ENCODE data around the gene MTCH1.
"Not testable (repeated sequence)": the region's sequence is repeated elsewhere in the genome, so short reads cannot be mapped to it uniquely, and the experiment has no call there.

The MTCH1 gene

DNA sequence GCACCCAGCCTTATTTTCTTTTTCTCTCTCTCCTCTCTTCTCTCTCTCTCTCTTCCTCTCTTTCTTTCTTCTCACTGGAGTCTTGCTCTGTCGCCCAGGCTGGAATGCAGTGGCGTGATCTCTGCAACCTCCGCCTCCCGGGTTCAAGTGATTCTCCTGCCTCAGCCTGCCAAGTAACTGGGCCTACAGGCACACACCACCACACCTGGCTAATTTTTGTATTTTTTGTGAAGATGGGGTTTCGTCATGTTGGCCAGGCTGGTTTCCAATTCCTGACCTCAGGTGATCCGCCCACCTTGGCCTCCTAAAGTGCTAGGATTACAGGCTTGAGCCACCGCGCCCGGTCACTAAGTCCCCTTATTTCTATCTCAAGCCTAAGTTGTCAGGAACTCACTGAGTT is 36.9 kb downstream of the MTCH1 start:
- not testable (repeated sequence) for H3K27ac Mint-ChIP-seq; H3K36me3 Mint-ChIP-seq (ENCODE audit: low read depth); H3K4me3 Mint-ChIP-seq; H3K9me3 Mint-ChIP-seq; DNase-seq (ENCODE audit: low spot score)
- Mint-ChIP-seq H3K27me3 (ENCODE audit: low read depth) (peaks cover 14% of the 10 kb centered on the region), H3K4me1 (ENCODE audit: low read depth) (peaks cover 35% of the 10 kb centered on the region)

DNA sequence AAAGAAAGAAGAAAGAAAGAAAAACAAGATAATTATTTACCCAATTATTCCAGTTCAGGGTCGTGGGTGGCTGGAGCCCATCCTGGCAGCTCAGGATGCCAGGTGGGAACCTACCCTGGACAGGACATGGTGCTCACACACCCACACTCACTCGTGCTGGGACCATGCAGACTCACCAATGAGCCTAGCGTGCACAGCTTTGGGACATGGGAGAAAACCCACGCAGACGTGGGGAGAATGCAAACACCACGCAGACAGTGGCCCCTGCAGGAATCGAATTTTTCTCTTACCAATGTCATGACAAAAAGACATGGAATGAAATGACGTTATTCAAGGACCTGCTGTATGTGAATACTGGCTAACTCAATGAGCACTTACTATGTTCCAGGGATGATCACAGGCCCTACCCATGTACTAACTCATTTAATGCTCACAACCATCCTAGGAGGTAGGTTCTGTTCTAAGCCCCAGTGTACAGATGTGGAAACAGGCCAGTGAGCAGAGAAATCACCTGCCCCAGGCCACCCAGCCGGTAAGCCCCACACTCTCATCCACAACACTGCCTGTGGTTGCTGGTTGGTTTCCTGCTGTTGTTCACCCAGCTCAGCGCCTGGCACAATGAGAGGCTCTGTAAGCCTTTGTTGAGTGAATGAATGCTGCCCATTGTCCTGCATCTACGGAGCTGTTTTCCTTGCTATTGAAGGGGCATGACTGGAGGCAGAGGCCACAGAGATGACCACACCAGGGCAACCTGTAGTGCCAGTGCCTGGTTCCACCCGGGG is 38.2 kb downstream of the MTCH1 start:
- peaks cover 29% of the 10 kb centered on the region for H3K4me1 Mint-ChIP-seq (ENCODE audit: low read depth)
- H3K4me3 Mint-ChIP-seq: peak overlapping the region; percentile 43
- H3K27ac Mint-ChIP-seq: no peak overlapping the region
- no peaks in the 10 kb centered on the region for H3K9me3 Mint-ChIP-seq
- no peaks in the 10 kb centered on the region for H3K36me3 Mint-ChIP-seq (ENCODE audit: low read depth)
- peaks cover 14% of the 10 kb centered on the region for H3K27me3 Mint-ChIP-seq (ENCODE audit: low read depth)
- DNase-seq (ENCODE audit: low spot score): no peak

DNA sequence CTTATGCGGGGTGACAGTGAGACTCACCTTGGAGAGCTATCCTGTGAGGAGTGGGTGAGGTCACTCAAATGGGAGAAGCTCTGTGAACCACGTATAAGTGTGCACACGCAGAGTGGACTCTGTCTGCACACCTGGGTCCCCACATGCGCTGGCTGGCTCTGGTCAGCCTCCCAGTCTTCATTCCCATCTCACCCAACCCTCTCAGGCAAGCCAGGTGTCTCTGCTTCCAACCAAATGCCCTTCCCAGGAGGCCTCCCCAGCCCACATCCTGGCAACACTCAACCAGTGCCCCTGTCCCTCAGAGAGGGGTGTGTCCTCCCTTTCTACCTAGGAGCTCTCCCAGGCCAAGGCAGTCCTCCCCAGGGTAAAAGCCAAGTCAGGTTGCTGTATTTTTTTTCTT is 39.5 kb downstream of the MTCH1 start:
- no peak overlapping the region for H3K27ac Mint-ChIP-seq

DNA sequence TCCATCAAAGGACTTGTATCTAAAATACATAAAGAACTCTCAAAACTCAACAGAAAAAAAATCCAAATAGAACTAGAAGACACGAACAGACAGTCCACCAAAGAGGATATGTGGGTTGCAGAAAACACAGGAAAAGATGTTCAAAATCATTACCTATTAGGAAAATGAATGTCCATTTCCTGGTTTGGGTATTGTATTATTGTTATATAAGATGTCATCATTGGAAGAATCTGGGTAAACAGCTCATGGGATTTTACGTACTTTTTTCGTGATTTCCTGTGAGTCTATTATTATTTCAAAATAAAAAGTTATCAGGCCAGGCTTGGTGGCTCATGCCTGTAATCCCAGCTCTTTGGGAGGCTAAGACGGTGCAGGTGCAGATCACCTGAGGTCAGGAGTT is 40.7 kb downstream of the MTCH1 start:
- Mint-ChIP-seq H3K27me3 (ENCODE audit: low read depth) (peaks cover 18% of the 10 kb centered on the region), H3K36me3 (ENCODE audit: low read depth) (no peaks in the 10 kb centered on the region), H3K9me3 (no peaks in the 10 kb centered on the region), H3K4me3 (no peak overlapping the region), H3K4me1 (ENCODE audit: low read depth) (peaks cover 31% of the 10 kb centered on the region), H3K27ac (no peak overlapping the region)
- DNase-seq (ENCODE audit: low spot score): no peak

More for the DNA sequence above, 39.5 kb downstream of the MTCH1 start:
- no peak overlapping the region for H3K4me3 Mint-ChIP-seq
- H3K9me3 Mint-ChIP-seq: no peaks in the 10 kb centered on the region
- peaks cover 16% of the 10 kb centered on the region for H3K27me3 Mint-ChIP-seq (ENCODE audit: low read depth)
- DNase-seq (ENCODE audit: low spot score): no peak
- H3K4me1 Mint-ChIP-seq (ENCODE audit: low read depth): peaks cover 29% of the 10 kb centered on the region
- H3K36me3 Mint-ChIP-seq (ENCODE audit: low read depth): no peaks in the 10 kb centered on the region

DNA sequence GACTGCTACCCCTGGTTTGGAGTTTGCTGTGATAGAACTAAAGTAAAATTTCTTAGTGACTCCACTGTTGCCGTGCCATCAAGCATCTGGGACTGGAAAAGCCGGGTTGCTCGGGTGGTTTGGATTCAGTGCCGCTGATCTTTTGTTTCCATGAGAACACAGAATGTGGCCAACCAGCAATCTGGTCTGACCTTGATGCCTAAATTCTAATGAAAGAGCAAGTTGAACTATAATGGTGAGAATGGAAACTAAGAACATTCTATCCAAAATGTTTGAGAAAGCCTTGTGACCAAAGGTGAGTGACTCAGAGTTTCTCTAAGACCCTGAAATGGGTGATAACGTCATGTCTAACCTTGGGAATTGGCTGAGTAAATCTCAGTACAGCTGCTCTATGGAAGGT is 41.3 kb downstream of the MTCH1 start:
- Mint-ChIP-seq H3K9me3 (no peaks in the 10 kb centered on the region), H3K36me3 (ENCODE audit: low read depth) (no peaks in the 10 kb centered on the region), H3K27me3 (ENCODE audit: low read depth) (peaks cover 16% of the 10 kb centered on the region), H3K4me1 (ENCODE audit: low read depth) (peaks cover 28% of the 10 kb centered on the region), H3K27ac (no peak overlapping the region), H3K4me3 (no peak overlapping the region)
- DNase-seq (ENCODE audit: low spot score): no peak

DNA sequence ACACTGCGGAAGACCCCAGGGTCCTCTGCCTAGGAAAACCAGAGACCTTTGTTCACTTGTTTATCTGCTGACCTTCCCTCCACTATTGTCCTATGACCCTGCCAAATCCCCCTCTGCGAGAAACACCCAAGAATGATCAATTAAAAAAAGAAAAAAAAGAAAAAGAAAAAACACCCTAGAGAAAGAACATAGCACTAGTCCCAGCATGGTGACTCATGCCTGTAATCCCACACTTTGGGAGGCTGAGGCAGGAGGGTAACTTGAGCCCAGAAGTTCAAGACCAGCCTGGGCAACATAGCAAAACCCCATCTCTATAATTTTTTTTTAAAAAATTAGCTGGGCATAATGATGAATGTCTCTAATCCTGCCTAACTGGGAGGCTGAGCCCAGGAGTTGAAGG is 43.7 kb downstream of the MTCH1 start:
- peaks cover 19% of the 10 kb centered on the region for H3K27me3 Mint-ChIP-seq (ENCODE audit: low read depth)
- H3K4me1 Mint-ChIP-seq (ENCODE audit: low read depth): peaks cover 12% of the 10 kb centered on the region
- not testable (repeated sequence) for DNase-seq (ENCODE audit: low spot score); H3K27ac Mint-ChIP-seq; H3K4me3 Mint-ChIP-seq; H3K9me3 Mint-ChIP-seq; H3K36me3 Mint-ChIP-seq (ENCODE audit: low read depth)

DNA sequence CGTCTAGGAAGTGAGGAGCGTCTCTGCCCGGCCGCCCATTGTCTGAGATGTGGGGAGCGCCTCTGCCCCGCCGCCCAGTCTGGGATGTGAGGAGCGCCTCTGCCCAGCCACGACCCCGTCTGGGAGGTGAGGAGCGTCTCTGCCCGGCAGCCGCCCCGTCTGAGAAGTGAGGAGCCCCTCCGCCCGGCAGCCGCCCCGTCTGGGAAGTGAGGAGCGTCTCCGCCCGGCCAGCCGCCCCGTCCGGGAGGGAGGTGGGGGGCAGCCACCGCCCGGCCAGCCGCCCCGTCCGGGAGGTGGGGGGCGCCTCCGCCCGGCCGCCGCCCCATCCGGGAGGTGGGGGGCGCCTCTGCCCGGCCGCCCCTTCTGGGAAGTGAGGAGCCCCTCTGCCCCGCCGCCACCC is 44.4 kb downstream of the MTCH1 start:
- H3K4me3 Mint-ChIP-seq; H3K9me3 Mint-ChIP-seq; H3K4me1 Mint-ChIP-seq (ENCODE audit: low read depth); H3K27ac Mint-ChIP-seq; DNase-seq (ENCODE audit: low spot score); H3K36me3 Mint-ChIP-seq (ENCODE audit: low read depth): not testable (repeated sequence)
- H3K27me3 Mint-ChIP-seq (ENCODE audit: low read depth): peaks cover 19% of the 10 kb centered on the region

DNA sequence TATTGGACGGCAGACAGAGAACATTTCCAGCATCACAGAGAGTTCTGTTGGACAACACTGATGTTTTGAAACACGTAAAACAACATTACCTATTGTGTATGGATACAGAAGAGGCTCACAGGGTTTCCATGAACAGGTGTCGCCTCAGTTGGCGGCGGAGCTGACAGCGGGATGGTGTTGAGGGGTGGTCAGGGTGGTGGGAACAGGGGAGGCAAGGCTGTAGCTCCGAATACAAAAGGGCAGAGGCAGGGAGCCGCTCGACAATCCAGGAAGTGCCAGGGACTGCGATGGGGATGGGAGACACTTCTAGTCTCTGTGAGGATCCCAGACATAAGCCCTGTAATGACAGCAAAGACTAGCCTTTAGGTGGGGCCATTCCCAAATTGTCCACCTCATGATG is 46.0 kb downstream of the MTCH1 start:
- Mint-ChIP-seq H3K27ac (no peak overlapping the region), H3K27me3 (ENCODE audit: low read depth) (peaks cover 19% of the 10 kb centered on the region), H3K36me3 (ENCODE audit: low read depth) (no peaks in the 10 kb centered on the region), H3K4me1 (ENCODE audit: low read depth) (peaks cover 10% of the 10 kb centered on the region), H3K4me3 (no peak overlapping the region), H3K9me3 (no peaks in the 10 kb centered on the region)
- no peak for DNase-seq (ENCODE audit: low spot score)

DNA sequence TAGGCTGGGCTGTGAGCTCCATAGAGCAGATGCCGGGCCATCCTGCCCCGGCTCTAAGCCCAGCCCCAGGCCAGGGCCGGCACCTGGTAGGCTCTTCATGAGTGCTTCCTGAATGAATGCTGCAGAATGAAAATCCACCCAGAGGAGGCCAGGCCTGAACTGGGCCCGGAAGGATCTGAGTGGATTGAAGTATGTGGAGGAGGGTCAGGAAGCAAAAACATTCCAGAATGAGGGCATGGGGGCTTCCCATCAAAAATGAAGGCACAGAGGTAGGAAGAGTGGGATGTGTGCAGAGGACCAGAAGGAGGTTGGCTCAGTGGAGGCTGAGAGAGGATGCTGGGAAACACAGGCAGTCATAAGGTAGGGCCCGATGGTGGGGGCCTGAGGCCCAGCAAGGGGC is 47.0 kb downstream of the MTCH1 start:
- H3K36me3 Mint-ChIP-seq (ENCODE audit: low read depth); H3K9me3 Mint-ChIP-seq: not testable (repeated sequence)
- peaks cover 11% of the 10 kb centered on the region for H3K4me1 Mint-ChIP-seq (ENCODE audit: low read depth)

DNA sequence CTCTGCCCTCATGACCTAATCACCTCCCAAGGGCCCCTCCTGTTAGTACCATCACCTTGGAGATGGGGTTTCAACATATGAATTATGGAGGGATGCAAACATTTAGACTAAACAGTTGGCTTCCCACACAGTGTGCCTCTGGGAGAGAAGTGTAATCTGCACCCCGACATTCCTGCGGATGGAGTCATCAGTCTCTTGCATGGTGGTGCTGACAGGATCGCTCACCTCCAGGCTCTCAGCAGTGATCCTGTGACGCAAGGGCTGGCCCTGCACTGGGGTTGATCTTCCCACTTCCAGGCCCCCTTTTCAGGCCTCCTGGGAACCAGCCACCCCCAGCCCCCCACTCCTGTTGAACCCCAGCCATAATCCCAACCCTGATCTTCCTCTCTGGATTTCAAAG is 47.5 kb downstream of the MTCH1 start:
- Mint-ChIP-seq H3K4me1 (ENCODE audit: low read depth) (peaks cover 13% of the 10 kb centered on the region), H3K9me3 (no peaks in the 10 kb centered on the region), H3K27ac (no peak overlapping the region), H3K4me3 (no peak overlapping the region), H3K27me3 (ENCODE audit: low read depth) (peaks cover 16% of the 10 kb centered on the region), H3K36me3 (ENCODE audit: low read depth) (no peaks in the 10 kb centered on the region)
- DNase-seq (ENCODE audit: low spot score): no peak

More for the DNA sequence above, 47.0 kb downstream of the MTCH1 start:
- H3K27ac Mint-ChIP-seq; DNase-seq (ENCODE audit: low spot score); H3K4me3 Mint-ChIP-seq: not testable (repeated sequence)
- H3K27me3 Mint-ChIP-seq (ENCODE audit: low read depth): peaks cover 16% of the 10 kb centered on the region

DNA sequence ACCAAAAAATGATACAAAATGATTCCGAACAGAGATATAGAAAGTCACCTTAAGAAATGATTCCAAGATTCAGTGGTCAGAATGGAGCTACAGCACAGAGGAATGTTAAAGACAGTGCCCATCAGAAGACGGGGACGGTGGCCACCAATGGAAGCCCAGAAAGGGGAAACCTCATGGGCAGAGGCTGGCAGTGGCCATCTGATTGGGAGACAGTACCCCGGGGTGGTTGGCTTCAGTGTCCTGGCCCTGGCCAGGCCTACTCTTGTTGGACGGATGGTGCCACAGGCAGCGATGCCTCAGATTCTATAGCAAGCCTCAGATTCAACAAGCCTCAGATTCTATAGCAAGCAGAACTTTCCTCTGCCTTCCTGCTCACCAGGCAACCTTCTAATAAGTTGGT is 48.1 kb downstream of the MTCH1 start:
- H3K27ac Mint-ChIP-seq: no peak overlapping the region
- H3K9me3 Mint-ChIP-seq: no peaks in the 10 kb centered on the region
- H3K4me3 Mint-ChIP-seq: no peak overlapping the region
- H3K36me3 Mint-ChIP-seq (ENCODE audit: low read depth): no peaks in the 10 kb centered on the region
- H3K27me3 Mint-ChIP-seq (ENCODE audit: low read depth): peaks cover 12% of the 10 kb centered on the region
- DNase-seq (ENCODE audit: low spot score): no peak
- peaks cover 10% of the 10 kb centered on the region for H3K4me1 Mint-ChIP-seq (ENCODE audit: low read depth)

DNA sequence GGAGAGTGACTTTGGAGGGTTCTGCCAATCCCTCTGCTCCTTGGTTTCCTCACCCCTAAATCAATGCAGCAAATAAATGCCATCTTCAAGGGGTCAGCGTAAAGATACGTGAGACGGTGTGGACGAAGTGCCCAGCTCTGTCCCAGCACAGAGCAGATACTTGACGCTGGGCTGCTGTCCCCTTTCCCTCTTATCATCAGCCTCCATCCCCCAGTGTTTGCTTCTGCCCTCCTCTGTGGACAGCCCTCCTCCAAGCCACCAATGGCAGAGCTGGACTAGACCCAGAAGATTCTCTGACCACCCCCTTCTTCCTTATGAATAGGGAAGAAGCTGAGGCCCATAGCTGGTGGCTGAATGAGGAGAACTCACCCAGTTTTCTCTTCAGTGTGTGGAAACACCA is 49.2 kb downstream of the MTCH1 start:
- no peak overlapping the region for H3K27ac Mint-ChIP-seq
- H3K36me3 Mint-ChIP-seq (ENCODE audit: low read depth): no peaks in the 10 kb centered on the region
- H3K27me3 Mint-ChIP-seq (ENCODE audit: low read depth): peaks cover 10% of the 10 kb centered on the region
- H3K9me3 Mint-ChIP-seq: no peaks in the 10 kb centered on the region
- peaks cover 10% of the 10 kb centered on the region for H3K4me1 Mint-ChIP-seq (ENCODE audit: low read depth)
- no peak for DNase-seq (ENCODE audit: low spot score)
- no peak overlapping the region for H3K4me3 Mint-ChIP-seq

DNA sequence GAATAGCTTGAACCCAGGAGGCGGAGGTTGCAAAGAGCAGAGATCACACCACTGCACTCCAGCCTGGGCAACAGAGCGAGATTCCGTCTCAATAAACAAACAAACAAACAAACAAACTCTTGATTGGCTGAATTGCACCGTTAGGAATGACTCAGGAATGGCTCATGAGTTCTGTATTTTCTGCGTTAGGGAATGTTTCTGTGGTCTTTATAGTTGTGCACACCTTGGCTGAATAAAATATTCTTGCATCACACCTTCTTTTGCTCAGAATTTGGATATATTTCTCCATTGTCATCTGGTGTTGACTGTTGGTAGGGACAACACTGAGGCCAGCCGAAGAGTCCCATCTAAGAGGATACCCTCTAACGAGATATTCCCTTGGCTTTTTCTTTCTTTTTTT is 51.1 kb downstream of the MTCH1 start:
- Mint-ChIP-seq H3K9me3 (no peaks in the 10 kb centered on the region), H3K4me1 (ENCODE audit: low read depth) (peaks cover 7% of the 10 kb centered on the region), H3K27ac (no peak overlapping the region), H3K27me3 (ENCODE audit: low read depth) (peaks cover 6% of the 10 kb centered on the region), H3K4me3 (no peak overlapping the region), H3K36me3 (ENCODE audit: low read depth) (no peaks in the 10 kb centered on the region)
- no peak for DNase-seq (ENCODE audit: low spot score)

DNA sequence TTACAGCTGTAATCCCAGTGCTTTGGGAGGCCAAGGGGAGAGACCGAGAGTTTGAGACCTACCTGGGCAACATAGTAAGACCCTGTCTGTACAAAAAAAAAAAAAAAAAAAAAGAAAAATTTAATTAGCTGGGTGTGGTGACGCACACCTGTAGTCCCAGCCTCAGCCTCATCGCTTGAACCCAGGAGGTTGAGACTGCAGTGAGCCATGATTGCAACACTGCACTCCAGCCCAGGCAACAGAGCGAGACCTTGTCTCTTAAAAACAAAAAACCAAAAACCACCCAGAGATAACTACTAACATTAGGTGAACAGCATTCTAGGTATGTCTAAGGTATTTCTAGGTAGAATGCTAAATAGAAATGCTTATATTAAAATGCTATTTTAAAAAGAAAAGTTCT is 52.5 kb downstream of the MTCH1 start:
- Mint-ChIP-seq H3K27ac (no peak overlapping the region), H3K36me3 (ENCODE audit: low read depth) (no peaks in the 10 kb centered on the region), H3K4me3 (no peak overlapping the region), H3K27me3 (ENCODE audit: low read depth) (peaks cover 4% of the 10 kb centered on the region), H3K9me3 (no peaks in the 10 kb centered on the region), H3K4me1 (ENCODE audit: low read depth) (peaks cover 7% of the 10 kb centered on the region)
- DNase-seq (ENCODE audit: low spot score): no peak

DNA sequence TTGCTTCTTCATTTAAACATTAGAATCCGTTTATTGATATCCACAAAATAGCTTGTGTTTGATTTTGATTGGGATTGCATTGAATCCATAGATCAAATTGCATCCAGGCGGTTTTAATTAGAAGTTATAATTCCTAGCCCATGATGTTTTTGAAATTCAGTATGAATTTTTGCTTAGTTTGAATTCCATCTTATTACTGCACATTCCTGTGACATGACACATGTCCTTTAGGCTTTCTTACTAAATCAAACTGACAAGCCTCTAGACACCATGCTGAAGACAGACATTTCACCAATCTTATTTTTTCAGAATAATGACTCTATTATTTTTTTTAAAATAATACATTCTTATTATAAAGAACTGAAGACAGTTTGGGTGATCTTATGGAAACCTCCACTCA is 52.9 kb downstream of the MTCH1 start:
- no peak overlapping the region for H3K4me3 Mint-ChIP-seq
- peaks cover 7% of the 10 kb centered on the region for H3K4me1 Mint-ChIP-seq (ENCODE audit: low read depth)
- H3K27me3 Mint-ChIP-seq (ENCODE audit: low read depth): peaks cover 4% of the 10 kb centered on the region
- no peak for DNase-seq (ENCODE audit: low spot score)
- no peak overlapping the region for H3K27ac Mint-ChIP-seq
- H3K9me3 Mint-ChIP-seq: no peaks in the 10 kb centered on the region
- no peaks in the 10 kb centered on the region for H3K36me3 Mint-ChIP-seq (ENCODE audit: low read depth)
